GM12801 (cell line): ENCODE results near the gene HARS1.

ENCODE experiments used
- CTCF ChIP-seq: IDR thresholded peaks from one replicate; pipeline ENCODE4 v1.5.1; 2011; ENCODE audit warnings: control low read depth; ENCODE audit not compliant: insufficient read length; ENCODE audit errors: extremely low read depth

Gene HARS1

GRCh38 chr5:140690941-140691924 is at the start of gene HARS1, which contains the start of gene HARS2:
TSS of gene HARS1 (minus strand) at chr5:140691370. CDS start at chr5:140691304, 66 bp downstream.
TSS of gene HARS2 (plus strand) at chr5:140691455. CDS start at chr5:140691649, 194 bp downstream.
- TF ChIP-seq CTCF, result no peak

GRCh38 chr5:140737486-140737885 is 46.3 kb upstream of the HARS1 start:
- no peak for TF ChIP-seq CTCF

- no peak for TF ChIP-seq CTCF
Measured at GRCh38 chr5:140734354-140734753, 43.2 kb upstream of the HARS1 start.

GRCh38 chr5:140733098-140733497 is 41.9 kb upstream of the HARS1 start:
- no peak for TF ChIP-seq CTCF

- TF ChIP-seq CTCF, result no peak
Measured at GRCh38 chr5:140725799-140726471, 34.8 kb upstream of the HARS1 start.

- TF ChIP-seq CTCF, result no peak
Measured at GRCh38 chr5:140718266-140718592, 27.1 kb upstream of the HARS1 start.

GRCh38 chr5:140713562-140714094 is 22.5 kb upstream of the HARS1 start:
- no peak for TF ChIP-seq CTCF
